ENCODE data around the gene DENND2C.

DENND2C gene

DNA sequence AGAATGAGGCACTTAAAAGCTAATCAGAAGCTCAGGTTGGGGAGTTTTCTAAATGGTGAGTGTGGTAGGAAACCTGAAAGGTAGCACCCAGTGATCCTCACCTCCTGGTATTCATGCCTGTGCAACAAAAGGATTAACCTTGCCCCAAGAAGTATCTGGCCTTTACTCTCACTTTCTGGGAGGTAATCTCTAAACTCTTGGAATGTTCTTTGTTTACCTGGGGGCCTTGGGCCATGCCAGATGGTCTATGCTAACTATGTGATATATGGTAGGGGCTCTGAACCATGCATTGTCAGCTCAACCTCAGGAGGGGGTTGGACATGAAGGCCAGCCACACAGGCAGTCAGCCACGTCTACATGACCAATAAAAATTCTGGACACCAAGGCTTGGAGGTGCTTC lies 134.4 kb downstream of the DENND2C start:
- DNase-seq = no peak

Measured in CD4-positive, alpha-beta T cell treated with Interleukin-6 for 4 hours (primary cell).